K562 (cell line): ENCODE measurements around the gene SOCS7. TPM values are rescaled to one million over a fixed set of nuclear protein-coding genes. Genes with fewer than 3 reads are reported as not detected.

Experiments used
- ATAC-seq: fragments of 200-7000 bp; cut with Tn5 transposase; 3 replicates; pipeline ENCODE4 v1.9.1; 2020; ENCODE audit warnings: moderate library complexity
- BruUV-seq: library from RNA; stranded (reverse); fragments of 400-500 nt; replicated peaks from 2 replicates; lab custom pipeline; 2021; lab: Mats Ljungman, UMichigan
- CTCF ChIA-PET: fragments of 300-600 bp; formaldehyde crosslinking; extraction: SDS; loops from one replicate; lab custom pipeline; 2021; ENCODE audit warnings: low intra/inter-chr PET ratio; lab: Yijun Ruan, JAX
- POLR2A ChIA-PET: fragments of 300-600, 350-650 bp; sonication (Branson Sonifier 250); formaldehyde crosslinking; extraction: SDS; loops from one replicate; lab custom pipeline; 2021; ENCODE audit warnings: antibody characterized with exemption, inconsistent platforms; lab: Yijun Ruan, JAX
- DNase-seq, 4 experiments: peaks; one replicate each; pipeline versions ENCODE4 v3.0.0 to v3.0.0-alpha.2; 2011 to 2018; ENCODE audit warnings: low spot score in 3 of 4, mixed read lengths in 3 of 4; ENCODE audit errors: extremely low read depth in 1 of 4
- FAIRE-seq: peaks from 2 replicates; lab custom pipeline; 2011; peaks lifted over from hg19 to GRCh38; lab: Jason Lieb, UNC
- H2AFZ ChIP-seq: 2 replicates; pipeline ENCODE4 v1.6.0; 2011; ENCODE audit warnings: low read depth, low read length, control low read depth, inconsistent platforms
- H3K27ac ChIP-seq: fragments of 200-600 bp; 3 replicates; pipeline ENCODE4 v1.8.0; 2011; ENCODE audit warnings: low read depth, mild to moderate bottlenecking, control low read depth, inconsistent platforms, low read length, moderate library complexity, mixed read lengths; ENCODE audit errors: extremely low read depth
- H3K27me3 ChIP-seq, 2 experiments: fragments of 300-600 bp in 1 of 2; 2 replicates in 1 of 2; 3 replicates in 1 of 2; pipeline versions ENCODE4 v1.6.0 to v1.8.0; 2011; ENCODE audit warnings: inconsistent platforms in 2 of 2, low read length in 2 of 2, mild to moderate bottlenecking in 1 of 2, mixed read lengths in 1 of 2, moderate library complexity in 1 of 2; ENCODE audit not compliant: control insufficient read depth in 2 of 2, insufficient read depth in 2 of 2
- H3K36me3 ChIP-seq: fragments of 300-600 bp; 3 replicates; pipeline ENCODE4 v1.8.0; 2011; ENCODE audit warnings: mild to moderate bottlenecking, low read length, inconsistent platforms; ENCODE audit not compliant: control insufficient read depth, insufficient read depth
- H3K4me1 ChIP-seq, 2 experiments: fragments of 200-600 bp in 1 of 2; replicated peaks in 1 of 2; 2 replicates in 1 of 2; 3 replicates in 1 of 2; pipeline versions ENCODE4 v1.5.1 to v1.8.0; 2011; ENCODE audit warnings: inconsistent platforms in 2 of 2, low read length in 2 of 2, mild to moderate bottlenecking in 1 of 2, mixed read lengths in 1 of 2, moderate library complexity in 1 of 2; ENCODE audit not compliant: control insufficient read depth in 2 of 2, insufficient read depth in 2 of 2
- H3K4me2 ChIP-seq: 2 replicates; pipeline ENCODE4 v1.6.1; 2011; ENCODE audit warnings: low read length, control low read depth, inconsistent platforms, mixed read lengths; ENCODE audit not compliant: insufficient read depth
- H3K4me3 ChIP-seq: fragments of 200-600 bp; sonication (generic), shearing (Covaris generic); 2 replicates; pipeline ENCODE4 v1.5.1; 2016; ENCODE audit warnings: control low read depth, inconsistent platforms
- H3K79me2 ChIP-seq: fragments of 200-600 bp; 3 replicates; pipeline ENCODE4 v1.8.0; 2011; ENCODE audit warnings: low read length, inconsistent platforms; ENCODE audit not compliant: control insufficient read depth, insufficient read depth
- H3K9ac ChIP-seq, 2 experiments: 2 replicates each; pipeline versions ENCODE4 v1.6.0 to v1.6.1; 2011; ENCODE audit warnings: low read depth in 2 of 2, low read length in 2 of 2, control low read depth in 1 of 2, inconsistent platforms in 1 of 2, mild to moderate bottlenecking in 1 of 2, mixed read lengths in 1 of 2; ENCODE audit not compliant: insufficient read depth in 1 of 2
- H3K9me1 ChIP-seq: one replicate; pipeline ENCODE4 v1.6.0; 2011; ENCODE audit warnings: inconsistent platforms, mild to moderate bottlenecking, low read length, moderate library complexity; ENCODE audit not compliant: control insufficient read depth, insufficient read depth
- H3K9me3 ChIP-seq: replicated peaks from 2 replicates; pipeline ENCODE4 v1.5.1; 2011; ENCODE audit warnings: low read depth, low read length, inconsistent platforms; ENCODE audit not compliant: control insufficient read depth, insufficient read depth
- H4K20me1 ChIP-seq: replicated peaks from 2 replicates; pipeline ENCODE4 v1.6.1; 2011; ENCODE audit warnings: low read length, inconsistent platforms, mixed read lengths; ENCODE audit not compliant: control insufficient read depth, insufficient read depth
- EGR1 ChIP-seq: fragments of 450-650 bp; conservative IDR thresholded peaks from 2 replicates; pipeline ENCODE4 v1.6.1; 2017; ENCODE audit warnings: mild to moderate bottlenecking
- GTF2F1 ChIP-seq: IDR thresholded peaks from 2 replicates; pipeline ENCODE4 v1.6.1; 2011; ENCODE audit warnings: low read depth, low read length, improper control_type of control experiment
- MBD2 ChIP-seq: sonication (generic); IDR thresholded peaks from 2 replicates; pipeline ENCODE4 v1.6.1; 2016; ENCODE audit warnings: low read depth, borderline replicate concordance
- STAT5A ChIP-seq: IDR thresholded peaks from 2 replicates; pipeline ENCODE4 v1.6.1; 2012; ENCODE audit warnings: low read length, inconsistent platforms, borderline replicate concordance
- WGBS: fragments of 100-300 bp; shearing (Covaris generic); methylation state at CpG from one replicate; pipeline ENCODE4 v1.1.6; 2016; ENCODE audit warnings: low coverage, mixed read lengths; ENCODE audit not compliant: insufficient coverage; ENCODE audit errors: missing lambda C conversion rate; 5-methylcytosine and 5-hydroxymethylcytosine counted together
- in situ Hi-C: fragments of 300-500 bp; cut with MboI; formaldehyde crosslinking; loops from 4 replicates; pipeline ENCODE4 v1.15.0; 2018; ENCODE audit warnings: inconsistent platforms, mixed read lengths
- intact Hi-C: fragments of 100-400 bp; cut with micrococcal nuclease; formaldehyde crosslinking; loops from 2 replicates; pipeline ENCODE4 v1.14.2; 2022
- polyA plus RNA-seq, 8 experiments: library from polyadenylated mRNA; depleted of rRNA in 4 of 8; stranded (reverse) in 5 of 8; unstranded in 3 of 8; fragments of >200 nt; fragmentation: Nextera tagmentation in 2 of 8; fragmentation: Illumina TruSeq in 1 of 8; extraction: Ambion mirVana in 2 of 8; extraction: Trizol in 1 of 8; gene quantifications; 2 replicates each; pipeline versions ENCODE4 v1.2.1 to v1.2.3, GENCODE V29; 2011 to 2014; ENCODE audit warnings: inconsistent platforms in 1 of 8, missing spikeins in 1 of 8
- total RNA-seq, 7 experiments: library from RNA; depleted of rRNA in 6 of 7; stranded (reverse); fragments of >200 nt in 6 of 7; fragmentation: Illumina TruSeq in 2 of 7; extraction: Trizol in 2 of 7; gene quantifications; 2 replicates each; pipeline versions ENCODE4 v1.2.1 to v1.2.3, GENCODE V29; 2011 to 2021; ENCODE audit warnings: low replicate concordance in 1 of 7
- TF ChIP-seq, protein P1 (sequence below): fragments of 250-450 bp; sonication (Bioruptor Pico); IDR thresholded peaks from 2 replicates; pipeline ENCODE4 v1.8.0; 2021; ENCODE audit warnings: borderline replicate concordance, mild to moderate bottlenecking, moderate library complexity; ENCODE audit not compliant: poor library complexity, severe bottlenecking
- TF ChIP-seq, protein P2 (sequence below), 2 experiments: IDR thresholded peaks; 2 replicates each; pipeline ENCODE4 v1.6.1; 2011; ENCODE audit warnings: borderline replicate concordance in 1 of 2, control low read depth in 1 of 2, low read depth in 1 of 2, low read length in 1 of 2, mild to moderate bottlenecking in 1 of 2, mixed read lengths in 1 of 2, moderate library complexity in 1 of 2; ENCODE audit not compliant: insufficient read depth in 1 of 2, insufficient read length in 1 of 2, poor library complexity in 1 of 2, severe bottlenecking in 1 of 2; ENCODE audit errors: extremely low read depth in 1 of 2
- TF ChIP-seq, protein P3 (sequence below): sonication (generic); formaldehyde crosslinking; IDR thresholded peaks from 2 replicates; pipeline ENCODE4 v1.8.1; 2023; ENCODE audit warnings: mild to moderate bottlenecking, missing genetic modification reagents

SOCS7 gene
- total and polyA plus RNA-seq, 9 of the 15 experiments (the other 6 are each of a cell fraction or from before 2014, with no cell fraction given): 0.94 to 14.5 (median 8.2) TPM

DNA sequence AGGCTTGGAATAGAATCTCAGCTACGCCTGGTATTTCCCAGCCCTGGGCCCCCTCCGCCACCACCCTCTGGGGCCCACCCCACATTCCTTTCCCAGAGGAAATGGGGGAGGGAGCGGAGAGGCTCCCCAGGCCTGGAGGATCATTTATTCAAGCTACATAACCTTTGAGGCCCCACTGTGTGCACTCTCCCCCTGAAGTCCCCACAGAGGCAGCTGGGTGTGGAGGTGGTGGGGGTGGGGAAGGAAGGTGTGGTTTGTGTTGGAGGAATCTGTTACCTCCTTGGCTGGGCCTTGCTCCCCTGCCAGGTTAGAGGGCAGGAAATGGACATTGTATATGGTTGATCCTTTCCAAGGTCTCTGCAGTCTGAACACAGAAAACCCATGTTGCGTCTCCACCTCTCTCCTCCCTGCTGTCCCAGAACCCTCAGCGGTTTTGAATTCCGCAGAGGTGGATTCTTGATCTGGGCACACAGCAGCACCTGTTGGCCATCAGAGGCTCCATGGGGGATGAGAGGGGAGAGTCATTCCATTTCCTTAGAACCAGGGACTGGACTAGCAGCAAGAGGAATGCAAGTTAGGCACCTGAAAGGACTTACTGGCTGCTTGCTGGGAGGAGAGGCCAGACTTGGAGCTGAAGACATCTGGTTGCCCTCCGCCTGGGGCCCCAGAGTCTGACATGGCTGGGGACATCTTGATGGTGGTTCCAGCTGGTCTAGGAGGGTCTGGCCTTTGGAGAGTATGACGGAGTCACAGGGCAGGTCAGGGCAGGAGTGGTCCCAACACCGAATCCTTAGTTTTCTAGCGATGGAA lies 99.6 kb downstream of the SOCS7 start:
- Histone ChIP-seq H3K9me3 (no peaks in the 10 kb centered on the region), H3K9me1 (no peaks in the 10 kb centered on the region), H3K27me3 (peaks cover 6 to 66% of the 10 kb centered on the region in 2 experiments; a peak in 3 of 5 replicates), H4K20me1 (peaks cover 10% of the 10 kb centered on the region), H3K9ac (no peak overlapping the region), H3K36me3 (no peaks in the 10 kb centered on the region), H3K4me3 (no peak overlapping the region), H3K79me2 (no peaks in the 10 kb centered on the region), H2AFZ (no peak overlapping the region), H3K27ac (no peak overlapping the region), H3K4me2 (no peak overlapping the region), H3K4me1 (peaks cover 6 to 17% of the 10 kb centered on the region in 2 experiments; a peak in 4 of 5 replicates)
- BruUV-seq: no TSS peak
- intact Hi-C loops (no loop called here), in situ Hi-C loops (no loop called here)
- CTCF ChIA-PET: no interaction called here
- DNase-seq (no peak), ATAC-seq (no peak), FAIRE-seq (no peak)
- WGBS: 26% methylated on average over 8 of the region's 10 CpGs
- peak; percentile 17; the same call in 1 of the 2 replicates for TF ChIP-seq EGR1
- TF ChIP-seq GTF2F1: no peak
- POLR2A ChIA-PET: interaction anchor here (0.8 to 2.2 kb wide), 2 partner anchors 9 to 212 kb away, joined by 3 to 5 read pairs; no protein-coding TSS in a partner anchor

DNA sequence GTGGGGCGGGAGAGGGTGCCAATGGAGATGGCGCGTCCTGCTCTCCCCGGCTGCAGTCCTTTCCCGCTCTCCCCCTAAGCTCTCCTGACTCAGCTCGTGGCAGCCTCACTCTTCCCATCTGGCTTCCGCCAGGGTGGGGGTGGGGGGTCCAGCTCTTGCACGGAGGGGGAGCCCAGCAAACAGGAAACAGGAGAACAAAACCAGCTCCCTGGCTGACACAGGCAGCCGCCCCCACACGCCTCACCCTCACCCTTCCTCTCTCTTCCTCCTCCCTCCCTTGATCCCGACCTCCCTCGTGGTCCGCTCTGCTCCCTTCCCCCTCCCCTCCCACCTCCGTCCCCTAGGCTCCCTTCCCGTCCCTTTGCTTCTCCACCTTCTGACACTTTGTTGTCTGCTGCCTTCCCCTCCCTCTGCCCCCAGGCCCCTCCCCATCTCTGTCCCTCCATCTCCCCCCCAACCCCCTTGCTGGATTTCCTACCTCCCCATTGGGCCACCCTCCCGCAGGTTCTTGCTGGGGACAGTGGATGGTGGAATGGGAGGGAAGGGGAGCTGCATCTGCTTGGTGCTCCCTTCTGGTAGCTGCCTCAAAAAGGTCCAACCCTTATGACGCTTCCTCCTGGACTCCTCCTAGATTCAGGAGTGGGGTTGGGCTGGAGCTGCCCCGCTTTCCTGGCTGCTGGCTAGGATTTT lies 100.3 kb downstream of the SOCS7 start:
- Histone ChIP-seq H3K4me3 (no peak overlapping the region), H3K36me3 (no peaks in the 10 kb centered on the region), H3K4me1 (peaks cover 6 to 17% of the 10 kb centered on the region in 2 experiments; a peak in 4 of 5 replicates), H3K27ac (no peak overlapping the region), H2AFZ (no peak overlapping the region), H3K27me3 (peaks cover 7 to 66% of the 10 kb centered on the region in 2 experiments; a peak in 3 of 5 replicates), H4K20me1 (peaks cover 10% of the 10 kb centered on the region), H3K4me2 (no peak overlapping the region), H3K79me2 (no peaks in the 10 kb centered on the region), H3K9me3 (no peaks in the 10 kb centered on the region), H3K9ac (no peak overlapping the region), H3K9me1 (no peaks in the 10 kb centered on the region)
- no TSS peak for BruUV-seq
- no peak for ATAC-seq
- TF ChIP-seq STAT5A (no peak), EGR1 (peak; percentile 66), MBD2 (no peak)
- TF ChIP-seq, protein P1, sequence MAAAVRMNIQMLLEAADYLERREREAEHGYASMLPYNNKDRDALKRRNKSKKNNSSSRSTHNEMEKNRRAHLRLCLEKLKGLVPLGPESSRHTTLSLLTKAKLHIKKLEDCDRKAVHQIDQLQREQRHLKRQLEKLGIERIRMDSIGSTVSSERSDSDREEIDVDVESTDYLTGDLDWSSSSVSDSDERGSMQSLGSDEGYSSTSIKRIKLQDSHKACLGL (CRISPR knock-in tag): no peak
- TF ChIP-seq, protein P2, sequence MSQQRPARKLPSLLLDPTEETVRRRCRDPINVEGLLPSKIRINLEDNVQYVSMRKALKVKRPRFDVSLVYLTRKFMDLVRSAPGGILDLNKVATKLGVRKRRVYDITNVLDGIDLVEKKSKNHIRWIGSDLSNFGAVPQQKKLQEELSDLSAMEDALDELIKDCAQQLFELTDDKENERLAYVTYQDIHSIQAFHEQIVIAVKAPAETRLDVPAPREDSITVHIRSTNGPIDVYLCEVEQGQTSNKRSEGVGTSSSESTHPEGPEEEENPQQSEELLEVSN (IDR thresholded peaks at IDR 0.05; ENCODE audit: borderline replicate concordance in 1 of 2, extremely low read depth in 1 of 2, insufficient read depth in 1 of 2, insufficient read length in 1 of 2, low read depth in 1 of 2, low read length in 1 of 2, poor library complexity in 1 of 2, severe bottlenecking in 1 of 2): peak in 1 of 2 experiments; percentile 33
- TF ChIP-seq, protein P3, sequence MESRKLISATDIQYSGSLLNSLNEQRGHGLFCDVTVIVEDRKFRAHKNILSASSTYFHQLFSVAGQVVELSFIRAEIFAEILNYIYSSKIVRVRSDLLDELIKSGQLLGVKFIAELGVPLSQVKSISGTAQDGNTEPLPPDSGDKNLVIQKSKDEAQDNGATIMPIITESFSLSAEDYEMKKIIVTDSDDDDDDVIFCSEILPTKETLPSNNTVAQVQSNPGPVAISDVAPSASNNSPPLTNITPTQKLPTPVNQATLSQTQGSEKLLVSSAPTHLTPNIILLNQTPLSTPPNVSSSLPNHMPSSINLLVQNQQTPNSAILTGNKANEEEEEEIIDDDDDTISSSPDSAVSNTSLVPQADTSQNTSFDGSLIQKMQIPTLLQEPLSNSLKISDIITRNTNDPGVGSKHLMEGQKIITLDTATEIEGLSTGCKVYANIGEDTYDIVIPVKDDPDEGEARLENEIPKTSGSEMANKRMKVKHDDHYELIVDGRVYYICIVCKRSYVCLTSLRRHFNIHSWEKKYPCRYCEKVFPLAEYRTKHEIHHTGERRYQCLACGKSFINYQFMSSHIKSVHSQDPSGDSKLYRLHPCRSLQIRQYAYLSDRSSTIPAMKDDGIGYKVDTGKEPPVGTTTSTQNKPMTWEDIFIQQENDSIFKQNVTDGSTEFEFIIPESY: no peak
- ChIA-PET CTCF (no interaction called here), POLR2A (interaction anchor here (0.8 to 2.2 kb wide), 2 partner anchors 9 to 211 kb away, joined by 3 to 5 read pairs; no protein-coding TSS in a partner anchor)
- peak in 3 of 4 experiments; percentile 28 to 41 (median 39) for DNase-seq
- intact Hi-C loops (no loop called here), in situ Hi-C loops (no loop called here)
- WGBS: 19% methylated on average over 8 of the region's 18 CpGs
- FAIRE-seq: no peak
